Activated B cell treated with CpG ODN at 0.5 μM for 24 hours (primary cell): ENCODE measurements around the gene ZNF670. TPM values are rescaled to one million over a fixed set of nuclear protein-coding genes. Genes with fewer than 3 reads are reported as not detected.

ENCODE experiments used
- ATAC-seq: fragments of 200-7000 bp; cut with Tn5 transposase; one replicate; pipeline ENCODE4 v1.10.0; 2021; ENCODE audit warnings: low read depth, mild to moderate bottlenecking, moderate library complexity
- CTCF ChIA-PET: fragments of 350-600 bp; sonication (Branson Sonifier 250); formaldehyde crosslinking; loops from one replicate; lab custom pipeline; 2021; ENCODE audit warnings: antibody characterized with exemption; lab: Charles Lee
- POLR2A ChIA-PET: fragments of 350-600 bp; sonication (Branson Sonifier 250); formaldehyde crosslinking; loops from one replicate; lab custom pipeline; 2021; ENCODE audit warnings: antibody characterized with exemption; lab: Charles Lee
- DNase-seq: peaks from one replicate; pipeline ENCODE4 v3.0.0; 2022
- H3K27ac Mint-ChIP-seq: one replicate; pipeline ENCODE4 v1.8.0; 2020; ENCODE audit warnings: mixed read lengths
- H3K27me3 Mint-ChIP-seq: one replicate; pipeline ENCODE4 v1.8.0; 2021; ENCODE audit warnings: mixed read lengths
- H3K36me3 Mint-ChIP-seq: one replicate; pipeline ENCODE4 v1.8.0; 2021; ENCODE audit warnings: low read depth, mixed read lengths
- H3K4me1 Mint-ChIP-seq: one replicate; pipeline ENCODE4 v1.8.0; 2021; ENCODE audit warnings: mixed read lengths
- H3K4me3 Mint-ChIP-seq: one replicate; pipeline ENCODE4 v1.8.0; 2020; ENCODE audit warnings: mild to moderate bottlenecking, mixed read lengths
- H3K9me3 Mint-ChIP-seq: one replicate; pipeline ENCODE4 v1.8.0; 2020; ENCODE audit warnings: mixed read lengths
- CTCF ChIP-seq: fragments of 200-600 bp; IDR thresholded peaks from one replicate; pipeline ENCODE4 v1.8.0; 2022; ENCODE audit warnings: antibody characterized with exemption, mild to moderate bottlenecking
- intact Hi-C: fragments of 100-400 bp; cut with micrococcal nuclease; formaldehyde crosslinking; loops from one replicate; pipeline ENCODE4 v1.15.1; 2024
- total RNA-seq: library from RNA; stranded (reverse); gene quantifications from 2 replicates; pipeline ENCODE4 v1.2.3, GENCODE V29; 2022

Gene ZNF670
- total RNA-seq, 1 donor from 2014 or later, result 6.2 TPM

- Mint-ChIP-seq H3K4me1 (peaks cover 2% of the 10 kb centered on the region), H3K27me3 (peaks cover 4% of the 10 kb centered on the region), H3K36me3 (no peaks in the 10 kb centered on the region), H3K9me3 (peaks cover 5% of the 10 kb centered on the region), H3K4me3 (no peak overlapping the region), H3K27ac (no peak overlapping the region)
- no peak for TF ChIP-seq CTCF
- intact Hi-C loops, result no loop called here
- ATAC-seq (no peak), DNase-seq (no peak)
- CTCF ChIA-PET, result no interaction called here
- POLR2A ChIA-PET, result no interaction called here
Measured at GRCh38 chr1:247084771-247085170, 6.2 kb upstream of the ZNF670 start.

- ATAC-seq (no peak), DNase-seq (no peak)
- intact Hi-C loops, result loop anchor here (5.0 kb wide), 1 partner anchor 133 kb away; no protein-coding TSS in a partner anchor
- no peak for TF ChIP-seq CTCF
- ChIA-PET CTCF (interaction anchor here (1.5 kb wide), 1 partner anchor 172 kb away, joined by 3 read pairs; no protein-coding TSS in a partner anchor), POLR2A (interaction anchor here (0.6 to 2.4 kb wide), 5 partner anchors 25 to 557 kb away, joined by 3 to 17 read pairs (median 6); partner anchors contain the start of genes AHCTF1 and ZNF669)
- peaks cover 8% of the 10 kb centered on the region for H3K36me3 Mint-ChIP-seq
- no peak overlapping the region for H3K27ac Mint-ChIP-seq
- peaks cover 25% of the 10 kb centered on the region for H3K4me1 Mint-ChIP-seq
- peak overlapping the region; percentile 95 for H3K4me3 Mint-ChIP-seq
- peaks cover 5% of the 10 kb centered on the region for H3K9me3 Mint-ChIP-seq
- H3K27me3 Mint-ChIP-seq, result peaks cover 4% of the 10 kb centered on the region
Measured at GRCh38 chr1:247079141-247079874, 697 bp upstream of the ZNF670 start.

- H3K4me3 Mint-ChIP-seq, result peak overlapping the region; percentile 95
- peaks cover 3% of the 10 kb centered on the region for H3K27me3 Mint-ChIP-seq
- POLR2A ChIA-PET, result interaction anchor here (1.3 to 2.4 kb wide), 3 partner anchors 26 to 146 kb away, joined by 6 to 17 read pairs (median 9); partner anchors contain the start of genes AHCTF1 and ZNF669
- DNase-seq (no peak), ATAC-seq (no peak)
- no peak for TF ChIP-seq CTCF
- CTCF ChIA-PET, result interaction anchor here (1.5 kb wide), 1 partner anchor 170 kb away, joined by 3 read pairs; no protein-coding TSS in a partner anchor
- H3K4me1 Mint-ChIP-seq, result peaks cover 28% of the 10 kb centered on the region
- peaks cover 7% of the 10 kb centered on the region for H3K9me3 Mint-ChIP-seq
- H3K36me3 Mint-ChIP-seq, result peaks cover 9% of the 10 kb centered on the region
- intact Hi-C loops, result loop anchor here (1.0 to 5.0 kb wide), 4 partner anchors 26 to 146 kb away; partner anchors contain the start of genes ZNF669 and ZNF695
- peak overlapping the region; percentile 83 for H3K27ac Mint-ChIP-seq
Measured at GRCh38 chr1:247077876-247078257, 744 bp downstream of the ZNF670 start.

- Mint-ChIP-seq H3K4me1 (peaks cover 28% of the 10 kb centered on the region), H3K36me3 (peaks cover 9% of the 10 kb centered on the region), H3K27ac (no peak overlapping the region), H3K4me3 (peak overlapping the region; percentile 95), H3K27me3 (no peaks in the 10 kb centered on the region), H3K9me3 (peaks cover 4% of the 10 kb centered on the region)
- POLR2A ChIA-PET, result no interaction called here
- CTCF ChIA-PET, result no interaction called here
- intact Hi-C loops, result loop anchor here (5.0 kb wide), 1 partner anchor 135 kb away; no protein-coding TSS in a partner anchor
- ATAC-seq (no peak), DNase-seq (no peak)
- no peak for TF ChIP-seq CTCF
Measured at GRCh38 chr1:247077213-247077612, 1.4 kb downstream of the ZNF670 start.

GRCh38 chr1:247070645-247071044, 8.0 kb downstream of the ZNF670 start:
- CTCF ChIA-PET, result no interaction called here
- TF ChIP-seq CTCF, result no peak
- no peak overlapping the region for H3K4me3 Mint-ChIP-seq
- no peak for DNase-seq
- peaks cover 25% of the 10 kb centered on the region for H3K9me3 Mint-ChIP-seq
- ATAC-seq, result no peak
- H3K27me3 Mint-ChIP-seq, result no peaks in the 10 kb centered on the region
- intact Hi-C loops, result no loop called here
- POLR2A ChIA-PET, result no interaction called here
- H3K27ac Mint-ChIP-seq, result no peak overlapping the region
- peaks cover 17% of the 10 kb centered on the region for H3K36me3 Mint-ChIP-seq
- peaks cover 3% of the 10 kb centered on the region for H3K4me1 Mint-ChIP-seq
